ENCODE data around the gene RTTN.

DNA sequence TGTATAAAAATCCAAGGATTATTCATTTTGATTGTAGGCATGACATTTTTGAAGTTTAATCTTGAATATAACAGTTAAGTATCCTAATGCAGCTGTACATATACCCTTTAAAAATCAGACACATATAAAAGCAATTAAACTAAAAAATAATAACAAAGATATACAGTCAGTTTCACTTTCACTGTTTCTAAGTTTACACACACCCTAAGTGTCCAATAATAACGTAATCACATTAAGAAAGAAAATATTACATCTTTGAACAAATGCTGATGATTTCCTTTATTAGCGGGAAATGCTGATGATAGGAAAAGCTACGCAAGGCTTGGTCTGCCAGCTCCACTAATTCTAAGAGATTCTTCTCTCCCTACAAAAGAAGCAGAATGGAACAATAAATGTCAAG is 38.8 kb downstream of the RTTN start:
- TF ChIP-seq CREB5 (CRISPR knock-in tag; IDR thresholded peaks at IDR 0.05; ENCODE audit: low read depth) (no peak), CSDC2 (CRISPR knock-in tag; IDR thresholded peaks at IDR 0.05) (no peak), ISL1 (CRISPR knock-in tag; IDR thresholded peaks at IDR 0.05) (no peak), BACH2 (CRISPR knock-in tag; IDR thresholded peaks at IDR 0.05; ENCODE audit: borderline replicate concordance) (no peak), ZFP3 (CRISPR knock-in tag; IDR thresholded peaks at IDR 0.05) (no peak)
